NCI-H146 (cell line): ENCODE measurements around the gene TNRC6B.
"Not testable (repeated sequence)": the region's sequence is repeated elsewhere in the genome, so short reads cannot be mapped to it uniquely, and the experiment has no call there.

ENCODE experiments used
- DNase-seq: peaks from one replicate; lab custom pipeline; 2025; lab: John Stamatoyannopoulos, UW

The TNRC6B gene

GRCh38 chr22:40348025-40348658 is 170.4 kb downstream of the TNRC6B start:
- peak; percentile 8 for DNase-seq

DNA sequence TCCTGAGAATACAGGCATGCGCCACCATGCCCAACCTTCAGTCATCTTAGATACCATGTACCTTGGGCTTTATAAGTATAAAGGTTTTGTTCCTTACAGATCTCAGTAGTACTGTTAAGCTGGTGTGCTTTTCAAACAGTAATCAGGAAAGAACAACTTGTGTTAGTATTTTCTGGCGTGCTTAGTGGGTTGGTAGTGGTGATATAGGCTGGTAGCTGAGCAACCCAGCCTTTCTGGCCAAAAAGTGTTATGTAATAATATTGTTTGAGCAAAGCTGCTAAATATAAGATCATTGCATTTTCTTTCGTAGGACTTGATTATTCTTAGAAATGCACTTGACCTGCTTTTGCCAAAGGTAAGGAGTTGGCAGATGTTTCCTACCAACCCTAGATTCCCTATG is 175.0 kb downstream of the TNRC6B start:
- DNase-seq, result no peak

DNA sequence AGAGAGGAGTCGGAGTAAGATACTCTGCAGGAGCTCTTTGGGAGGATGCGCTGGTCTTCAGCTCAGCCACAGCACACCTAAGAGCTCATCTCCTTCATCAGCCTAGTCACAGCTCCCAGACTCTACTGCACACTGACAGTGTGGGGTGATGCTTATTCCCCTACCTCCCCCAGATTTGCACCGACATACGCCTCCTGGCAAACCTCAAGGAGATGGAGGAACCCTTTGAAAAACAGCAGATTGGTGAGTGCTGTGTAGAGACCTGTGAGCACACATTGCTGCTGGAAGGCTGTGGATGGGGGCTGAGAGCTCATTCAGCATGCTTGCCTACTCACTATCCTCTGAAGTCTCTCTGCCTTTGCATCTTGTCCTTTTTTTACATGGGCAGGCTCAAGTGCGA is 183.4 kb downstream of the TNRC6B start:
- DNase-seq, result no peak

- DNase-seq, result no peak
Observed at GRCh38 chr22:40363059-40363458, 185.3 kb downstream of the TNRC6B start.

DNA sequence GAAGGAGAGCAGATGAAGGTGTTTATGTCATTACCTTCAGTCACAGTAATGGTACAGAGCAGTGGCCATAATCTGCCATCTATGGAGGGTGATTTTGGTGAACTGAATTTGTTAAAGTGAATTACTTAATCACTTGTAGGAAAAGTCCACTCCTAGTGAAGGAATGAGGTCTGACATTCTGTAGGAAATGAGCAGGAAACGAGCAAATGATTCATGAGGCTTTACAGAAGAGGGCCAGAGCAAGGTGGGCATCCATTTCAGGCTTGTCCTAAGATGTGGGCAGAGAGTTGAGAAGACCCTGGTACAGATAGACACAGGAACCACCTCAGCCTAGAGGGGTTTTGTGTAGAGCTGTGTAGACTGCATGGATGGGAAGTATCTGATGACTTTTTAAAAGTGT is 186.7 kb downstream of the TNRC6B start:
- no peak for DNase-seq

GRCh38 chr22:40366068-40366467 is 188.3 kb downstream of the TNRC6B start:
- DNase-seq, result no peak

DNA sequence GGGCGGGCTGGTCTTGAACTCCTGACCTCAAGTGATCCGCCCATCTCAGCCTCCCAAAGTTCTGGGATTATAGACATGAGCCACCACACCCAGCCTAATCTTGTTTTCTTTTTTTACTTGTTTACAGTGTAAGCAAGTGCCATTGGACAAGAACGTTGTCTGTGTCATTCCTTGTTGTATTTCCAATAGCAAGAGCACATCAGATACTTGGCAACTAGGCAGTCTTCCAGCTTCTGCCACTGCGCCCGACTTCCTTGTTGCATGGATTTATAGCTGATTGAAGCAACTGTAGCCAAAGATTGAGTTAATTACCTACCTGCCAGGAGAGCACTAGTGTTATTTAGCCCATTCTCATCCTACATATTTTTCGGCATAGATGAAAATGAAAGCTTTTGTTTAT is 189.6 kb downstream of the TNRC6B start:
- no peak for DNase-seq

- no peak for DNase-seq
Observed at GRCh38 chr22:40368016-40368415, 190.3 kb downstream of the TNRC6B start.

- no peak for DNase-seq
Observed at GRCh38 chr22:40368836-40369235, 191.1 kb downstream of the TNRC6B start.

DNA sequence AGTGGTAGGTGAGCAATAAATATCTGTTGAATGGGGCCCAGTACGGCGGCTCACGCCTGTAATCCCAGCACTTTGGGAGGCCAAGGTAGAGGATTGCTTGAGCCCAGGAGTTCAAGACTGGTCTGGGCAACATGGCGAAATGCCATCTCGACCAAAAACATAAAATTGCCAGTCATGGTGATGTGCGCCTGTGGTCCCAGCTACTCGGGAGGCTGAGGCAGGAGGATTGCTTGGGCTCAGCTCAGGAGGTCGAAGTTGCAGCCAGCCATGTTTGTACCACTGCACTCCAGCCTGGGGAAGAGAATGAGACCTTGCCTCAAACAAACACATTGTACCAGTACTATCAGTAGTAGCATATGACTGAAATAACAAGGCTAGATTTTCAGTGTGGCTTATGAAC is 196.8 kb downstream of the TNRC6B start:
- DNase-seq, result no peak

DNA sequence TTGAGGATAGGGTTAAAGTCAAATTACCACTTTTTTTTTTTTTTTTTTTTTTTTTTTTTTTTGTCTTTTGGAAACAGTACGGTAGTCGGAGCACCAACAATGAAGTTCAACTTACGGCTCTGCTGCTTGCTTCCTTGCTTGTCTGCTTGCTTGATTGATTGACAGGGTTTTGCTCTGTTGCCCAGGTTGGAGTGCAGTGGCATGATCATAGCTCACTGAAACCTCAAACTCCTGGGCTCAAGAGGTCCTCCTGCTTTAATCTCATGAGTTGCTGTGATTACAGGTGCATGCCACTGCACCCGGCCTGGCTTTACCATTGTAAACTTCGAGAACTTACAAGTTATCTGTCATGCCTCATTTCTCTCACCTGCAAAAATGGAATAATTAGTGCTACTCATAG is 198.4 kb downstream of the TNRC6B start:
- DNase-seq, result no peak

DNA sequence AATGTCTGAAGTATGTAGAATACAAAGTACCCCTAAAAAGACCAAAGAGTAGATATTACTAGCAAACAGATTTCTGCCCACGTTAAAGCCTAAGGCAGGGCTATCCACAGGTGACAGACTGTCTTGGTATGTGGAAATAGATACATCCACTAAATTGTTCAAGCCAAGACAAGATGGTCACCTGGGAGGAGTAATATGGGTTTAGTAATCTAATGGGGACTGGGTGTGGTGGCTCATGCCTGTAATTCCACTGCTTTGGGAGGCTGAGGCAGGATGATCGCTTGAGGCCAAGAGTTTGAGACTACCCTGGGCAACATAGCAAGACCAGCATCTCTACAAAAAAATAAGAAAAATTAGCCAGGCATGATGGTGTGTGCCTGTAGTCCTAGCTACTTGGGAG is 200.2 kb downstream of the TNRC6B start:
- DNase-seq, result no peak

DNA sequence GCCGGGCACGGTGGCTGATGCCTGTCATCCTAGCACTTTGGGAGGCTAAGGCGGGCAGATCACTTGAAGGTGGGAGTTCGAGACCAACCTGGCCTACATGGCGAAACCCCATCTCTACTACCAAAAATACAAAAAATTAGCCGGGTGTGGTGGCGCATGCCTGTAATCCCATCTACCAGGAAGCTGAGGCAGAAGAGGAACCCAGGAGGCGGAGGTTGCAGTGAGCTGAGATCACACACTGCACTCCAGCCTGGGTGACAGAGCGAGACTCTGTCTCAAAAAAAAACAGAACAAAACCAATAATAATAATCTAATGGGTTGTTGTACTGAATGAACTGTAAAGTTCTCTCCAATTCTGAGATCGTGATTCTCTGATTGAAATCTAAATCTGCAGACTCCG is 200.7 kb downstream of the TNRC6B start:
- DNase-seq, result not testable (repeated sequence)

GRCh38 chr22:40381461-40381860 is 203.7 kb downstream of the TNRC6B start:
- DNase-seq, result no peak

DNA sequence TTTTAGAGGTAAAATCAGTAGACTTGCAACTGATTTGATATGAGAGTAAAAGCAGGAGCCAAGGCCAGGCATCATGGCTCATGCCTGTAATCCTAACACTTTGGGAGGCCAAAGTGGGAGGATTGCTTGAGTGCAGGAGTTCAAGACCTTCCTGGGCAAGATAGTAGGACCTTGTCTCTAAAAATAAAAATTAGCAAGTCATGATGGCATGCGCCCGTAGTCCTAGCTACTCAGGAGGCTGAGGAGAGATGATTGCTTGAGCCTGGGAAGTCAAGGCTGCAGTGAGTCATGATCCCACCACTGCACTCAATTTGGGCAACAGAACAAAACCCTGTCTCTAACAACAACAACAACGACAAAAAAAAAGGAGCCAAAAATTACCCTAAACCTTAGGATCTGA is 206.2 kb downstream of the TNRC6B start:
- no peak for DNase-seq

- no peak for DNase-seq
Observed at GRCh38 chr22:40385036-40385782, 207.5 kb downstream of the TNRC6B start.
